HTERT RPE-1 (cell line): ENCODE results near the gene ARHGAP25.
"Not testable (repeated sequence)": the region's sequence is repeated elsewhere in the genome, so short reads cannot be mapped to it uniquely, and the experiment has no call there.

Experiments used
- in situ Hi-C: fragments of 300-500 bp; cut with MboI; formaldehyde crosslinking; loops from 4 replicates; pipeline ENCODE4 v1.14.3; 2020; ENCODE audit warnings: low sequenced_read_pairs

ARHGAP25 gene

GRCh38 chr2:68790600-68790999 is 56.0 kb downstream of the ARHGAP25 start:
- in situ Hi-C loops, result no loop called here

- in situ Hi-C loops, result no loop called here
Measured at GRCh38 chr2:68791914-68792313, 57.3 kb downstream of the ARHGAP25 start.

- in situ Hi-C loops, result no loop called here
Measured at GRCh38 chr2:68792751-68793150, 58.1 kb downstream of the ARHGAP25 start.

- in situ Hi-C loops, result no loop called here
Measured at GRCh38 chr2:68796295-68796905, 61.8 kb downstream of the ARHGAP25 start.

GRCh38 chr2:68798569-68798968 is 64.0 kb downstream of the ARHGAP25 start:
- in situ Hi-C loops, result no loop called here

GRCh38 chr2:68799140-68800026 is 64.8 kb downstream of the ARHGAP25 start:
- in situ Hi-C loops, result no loop called here

GRCh38 chr2:68800027-68800401 is 65.4 kb downstream of the ARHGAP25 start:
- in situ Hi-C loops, result no loop called here

- in situ Hi-C loops, result no loop called here
Measured at GRCh38 chr2:68800517-68800916, 65.9 kb downstream of the ARHGAP25 start.

- in situ Hi-C loops, result not testable (repeated sequence)
Measured at GRCh38 chr2:68802161-68802560, 67.5 kb downstream of the ARHGAP25 start.

- in situ Hi-C loops, result no loop called here
Measured at GRCh38 chr2:68805025-68805424, 70.4 kb downstream of the ARHGAP25 start.

- in situ Hi-C loops, result no loop called here
Measured at GRCh38 chr2:68806511-68807109, 72.0 kb downstream of the ARHGAP25 start.

GRCh38 chr2:68807821-68808266 is 73.2 kb downstream of the ARHGAP25 start:
- in situ Hi-C loops, result no loop called here

- in situ Hi-C loops, result no loop called here
Measured at GRCh38 chr2:68809324-68810240, 75.0 kb downstream of the ARHGAP25 start.

GRCh38 chr2:68811364-68811763 is 76.8 kb downstream of the ARHGAP25 start:
- in situ Hi-C loops, result no loop called here

GRCh38 chr2:68812251-68812650 is 77.6 kb downstream of the ARHGAP25 start:
- in situ Hi-C loops, result no loop called here

- in situ Hi-C loops, result no loop called here
Measured at GRCh38 chr2:68813596-68813995, 79.0 kb downstream of the ARHGAP25 start.

- in situ Hi-C loops, result no loop called here
Measured at GRCh38 chr2:68817306-68817705, 82.7 kb downstream of the ARHGAP25 start.

- in situ Hi-C loops, result no loop called here
Measured at GRCh38 chr2:68819556-68819955, 84.9 kb downstream of the ARHGAP25 start.

- in situ Hi-C loops, result no loop called here
Measured at GRCh38 chr2:68822207-68822872, 87.7 kb downstream of the ARHGAP25 start.

GRCh38 chr2:68824831-68825230 is 90.2 kb downstream of the ARHGAP25 start:
- in situ Hi-C loops, result no loop called here
